Mesenchymal stem cell (in vitro differentiated cells and primary cell): ENCODE results near the gene GLP2R.

Source experiments
- DNase-seq: peaks from one replicate; pipeline ENCODE4 v3.0.0-alpha.2; 2013
- H2AFZ ChIP-seq: one replicate; pipeline ENCODE4 v1.6.1; 2013; ENCODE audit warnings: low read depth, mild to moderate bottlenecking, control low read depth, inconsistent platforms, low read length, moderate library complexity
- H2AK5ac ChIP-seq: 2 replicates; pipeline ENCODE4 v1.6.1; 2013; ENCODE audit warnings: low read length, moderate library complexity, mild to moderate bottlenecking, inconsistent platforms; ENCODE audit not compliant: severe bottlenecking
- H2BK120ac ChIP-seq: one replicate; pipeline ENCODE4 v1.6.1; 2013; ENCODE audit warnings: low read depth, mild to moderate bottlenecking, inconsistent platforms, low read length, moderate library complexity
- H2BK12ac ChIP-seq, 2 experiments: one replicate each; pipeline ENCODE4 v1.6.1; 2013; ENCODE audit warnings: inconsistent platforms in 2 of 2, low read length in 2 of 2, mild to moderate bottlenecking in 2 of 2, moderate library complexity in 2 of 2, control low read depth in 1 of 2
- H2BK15ac ChIP-seq: one replicate; pipeline ENCODE4 v1.6.1; 2013; ENCODE audit warnings: mild to moderate bottlenecking, low read depth, inconsistent platforms; ENCODE audit not compliant: poor library complexity, severe bottlenecking
- H2BK5ac ChIP-seq: 2 replicates; pipeline ENCODE4 v1.6.1; 2013; ENCODE audit warnings: low read depth, mild to moderate bottlenecking, low read length, control low read depth, inconsistent platforms; ENCODE audit not compliant: poor library complexity, severe bottlenecking
- H3K14ac ChIP-seq, 2 experiments: one replicate each; pipeline ENCODE4 v1.6.1; 2013; ENCODE audit warnings: inconsistent platforms in 2 of 2, low read length in 2 of 2, control low read depth in 1 of 2, mild to moderate bottlenecking in 1 of 2, moderate library complexity in 1 of 2
- H3K18ac ChIP-seq, 2 experiments: one replicate each; pipeline ENCODE4 v1.6.1; 2013; ENCODE audit warnings: inconsistent platforms in 2 of 2, low read length in 2 of 2, control low read depth in 1 of 2, low read depth in 1 of 2, mild to moderate bottlenecking in 1 of 2
- H3K23ac ChIP-seq, 2 experiments: one replicate each; pipeline ENCODE4 v1.6.1; 2013; ENCODE audit warnings: inconsistent platforms in 2 of 2, low read length in 2 of 2, mild to moderate bottlenecking in 2 of 2, moderate library complexity in 2 of 2, control low read depth in 1 of 2
- H3K27ac ChIP-seq: 2 replicates; pipeline ENCODE4 v1.5.1; 2013; ENCODE audit warnings: mild to moderate bottlenecking, moderate library complexity, low read length, control low read depth, inconsistent platforms; ENCODE audit not compliant: poor library complexity, severe bottlenecking
- H3K27me3 ChIP-seq, 2 experiments: 2 replicates each; pipeline versions ENCODE4 v1.6.1 to v1.7.0; 2013; ENCODE audit warnings: low read length in 2 of 2, mild to moderate bottlenecking in 2 of 2, moderate library complexity in 2 of 2, control low read depth in 1 of 2, inconsistent platforms in 1 of 2; ENCODE audit not compliant: control insufficient read depth in 1 of 2, insufficient read depth in 1 of 2
- H3K36me3 ChIP-seq, 2 experiments: 2 replicates each; pipeline versions ENCODE4 v1.6.1 to v1.7.0; 2013; ENCODE audit warnings: low read length in 2 of 2, control low read depth in 1 of 2, inconsistent platforms in 1 of 2, low read depth in 1 of 2, mild to moderate bottlenecking in 1 of 2; ENCODE audit not compliant: insufficient read depth in 2 of 2, control insufficient read depth in 1 of 2
- H3K4ac ChIP-seq, 2 experiments: one replicate each; pipeline ENCODE4 v1.6.1; 2013; ENCODE audit warnings: inconsistent platforms in 2 of 2, low read length in 2 of 2, mild to moderate bottlenecking in 2 of 2, moderate library complexity in 2 of 2, control low read depth in 1 of 2, low read depth in 1 of 2
- H3K4me1 ChIP-seq: 2 replicates; pipeline ENCODE4 v1.6.1; 2013; ENCODE audit warnings: low read depth, low read length, control low read depth; ENCODE audit not compliant: control insufficient read depth, insufficient read depth
- H3K4me2 ChIP-seq: 2 replicates; pipeline ENCODE4 v1.6.1; 2013; ENCODE audit warnings: low read length, mild to moderate bottlenecking, inconsistent platforms; ENCODE audit not compliant: poor library complexity, severe bottlenecking
- H3K4me3 ChIP-seq, 2 experiments: 2 replicates each; pipeline versions ENCODE4 v1.5.1 to v1.7.0; 2013; ENCODE audit warnings: low read length in 2 of 2, mild to moderate bottlenecking in 2 of 2, control low read depth in 1 of 2, low read depth in 1 of 2; ENCODE audit not compliant: insufficient read depth in 1 of 2
- H3K79me1 ChIP-seq: replicated peaks from 2 replicates; pipeline ENCODE4 v1.6.1; 2013; ENCODE audit warnings: mild to moderate bottlenecking, control low read depth, low read length, inconsistent platforms; ENCODE audit not compliant: poor library complexity, severe bottlenecking
- H3K9ac ChIP-seq: 2 replicates; pipeline ENCODE4 v1.7.0; 2013; ENCODE audit warnings: mild to moderate bottlenecking, low read length, moderate library complexity
- H3K9me3 ChIP-seq: 2 replicates; pipeline ENCODE4 v1.7.0; 2013; ENCODE audit warnings: mild to moderate bottlenecking, low read length; ENCODE audit not compliant: control insufficient read depth
- H4K8ac ChIP-seq: one replicate; pipeline ENCODE4 v1.6.1; 2013; ENCODE audit warnings: inconsistent platforms, mild to moderate bottlenecking, low read length, moderate library complexity
- H4K91ac ChIP-seq: one replicate; pipeline ENCODE4 v1.6.1; 2013; ENCODE audit warnings: mild to moderate bottlenecking, low read length, inconsistent platforms
- WGBS: methylation state at CpG from one replicate; pipeline ENCODE4 v1.1.7; 2013; ENCODE audit warnings: mixed read lengths; 5-methylcytosine and 5-hydroxymethylcytosine counted together

GLP2R gene

DNA sequence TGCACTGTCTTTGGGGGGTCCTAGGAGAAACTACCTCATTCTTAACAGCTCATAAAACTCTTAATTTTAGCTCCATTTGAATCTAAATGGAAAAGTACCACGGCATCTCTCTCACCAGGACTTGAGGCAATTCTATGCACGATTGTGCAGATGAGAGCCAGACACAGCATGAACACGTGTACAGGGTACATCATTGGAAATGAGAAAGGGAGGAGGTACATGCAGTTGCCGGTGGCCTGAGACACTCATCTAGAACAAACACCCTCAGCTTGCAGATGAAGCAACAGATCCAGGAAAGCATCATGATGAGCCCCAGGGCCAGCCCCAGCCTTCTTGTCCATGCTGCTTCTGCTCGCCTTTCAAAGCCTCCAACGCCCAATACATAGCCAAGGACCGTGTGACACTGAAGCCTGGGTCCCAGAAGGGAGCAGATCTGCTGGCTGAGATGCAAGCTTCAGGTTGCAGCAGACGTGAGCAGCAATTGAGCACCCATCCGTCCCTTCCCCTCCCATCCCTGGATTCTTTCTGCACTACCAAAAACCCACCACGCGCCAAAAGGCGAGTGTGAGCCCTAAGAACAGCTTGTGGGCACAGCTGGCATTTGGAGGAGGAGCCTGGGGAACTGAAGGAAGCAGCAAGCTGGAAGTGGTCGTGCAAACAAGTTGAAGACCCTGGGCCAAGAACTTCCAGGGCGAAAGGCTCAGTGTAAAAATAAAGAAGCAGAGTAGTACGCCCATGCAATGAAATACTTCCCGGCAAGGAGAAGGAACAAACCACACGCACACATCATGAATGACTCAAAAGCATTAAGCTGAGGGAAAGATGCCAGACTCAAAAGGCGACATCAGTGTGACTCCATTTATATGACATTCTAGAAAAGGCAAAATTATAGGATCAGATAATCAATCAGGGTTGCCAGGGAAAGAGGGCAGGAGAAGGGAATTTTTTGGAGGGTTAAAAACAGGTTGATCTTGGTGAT lies 86.7 kb downstream of the GLP2R start:
- no peak overlapping the region for H3K23ac ChIP-seq
- no peak overlapping the region for H3K4ac ChIP-seq
- no peak for DNase-seq
- H3K9ac ChIP-seq = no peak overlapping the region
- peaks cover 11% of the 10 kb centered on the region for H3K4me1 ChIP-seq
- peaks cover 0 to 9% of the 10 kb centered on the region in 2 experiments for H3K27me3 ChIP-seq
- no peak overlapping the region for H3K27ac ChIP-seq
- H2BK12ac ChIP-seq = no peak overlapping the region
- H3K14ac ChIP-seq = no peak overlapping the region
- no peak overlapping the region for H4K8ac ChIP-seq
- H3K79me1 ChIP-seq = no peaks in the 10 kb centered on the region
- WGBS = 92% methylated on average over 15 of the region's 18 CpGs
- no peaks in the 10 kb centered on the region for H3K9me3 ChIP-seq
- H4K91ac ChIP-seq = no peak overlapping the region
- H3K36me3 ChIP-seq = peaks cover 23 to 44% of the 10 kb centered on the region in 2 experiments
- peak overlapping the region in 1 of 2 experiments; percentile 54 for H3K18ac ChIP-seq
- no peak overlapping the region for H2BK15ac ChIP-seq
- no peak overlapping the region for H2AK5ac ChIP-seq
- H2BK120ac ChIP-seq = no peak overlapping the region
- H3K4me2 ChIP-seq = no peak overlapping the region
- H2BK5ac ChIP-seq = no peak overlapping the region
- no peak overlapping the region for H2AFZ ChIP-seq
- H3K4me3 ChIP-seq = no peak overlapping the region

DNA sequence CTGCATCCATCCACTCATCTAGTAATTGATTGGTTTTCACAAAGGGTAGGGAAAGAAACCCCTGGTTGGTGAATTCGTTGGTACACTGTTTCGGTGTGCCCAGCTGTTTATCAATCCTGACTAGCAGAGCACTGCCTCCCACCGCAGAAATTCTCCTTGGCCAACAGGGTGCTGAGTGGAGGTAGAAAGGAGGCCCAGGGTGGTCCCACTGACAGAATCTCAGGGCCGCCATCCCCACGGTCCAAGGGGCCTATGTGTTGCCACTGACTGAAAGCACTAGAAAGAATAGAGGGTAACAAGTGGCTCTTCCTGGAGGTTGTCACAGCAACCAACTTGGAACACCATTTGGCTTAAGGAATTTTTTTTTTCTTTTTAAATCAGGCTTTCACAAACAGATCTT lies 87.8 kb downstream of the GLP2R start:
- H4K91ac ChIP-seq = no peak overlapping the region
- H3K14ac ChIP-seq = no peak overlapping the region
- no peak overlapping the region for H3K18ac ChIP-seq
- no peak overlapping the region for H3K4me2 ChIP-seq
- H3K4me1 ChIP-seq = peaks cover 3% of the 10 kb centered on the region
- no peak overlapping the region for H3K4me3 ChIP-seq
- no peak overlapping the region for H3K27ac ChIP-seq
- H3K4ac ChIP-seq = no peak overlapping the region
- H3K23ac ChIP-seq = no peak overlapping the region
- no peak overlapping the region for H3K9ac ChIP-seq
- H4K8ac ChIP-seq = no peak overlapping the region
- no peak overlapping the region for H2BK120ac ChIP-seq
- H2BK15ac ChIP-seq = no peak overlapping the region
- no peak overlapping the region for H2BK5ac ChIP-seq
- H2AK5ac ChIP-seq = no peak overlapping the region
- peaks cover 0 to 5% of the 10 kb centered on the region in 2 experiments for H3K27me3 ChIP-seq
- H3K36me3 ChIP-seq = peaks cover 28 to 54% of the 10 kb centered on the region in 2 experiments
- no peaks in the 10 kb centered on the region for H3K79me1 ChIP-seq
- no peaks in the 10 kb centered on the region for H3K9me3 ChIP-seq
- 98% methylated on average over 5 of the region's 5 CpGs for WGBS
- no peak for DNase-seq
- H2BK12ac ChIP-seq = no peak overlapping the region
- no peak overlapping the region for H2AFZ ChIP-seq

DNA sequence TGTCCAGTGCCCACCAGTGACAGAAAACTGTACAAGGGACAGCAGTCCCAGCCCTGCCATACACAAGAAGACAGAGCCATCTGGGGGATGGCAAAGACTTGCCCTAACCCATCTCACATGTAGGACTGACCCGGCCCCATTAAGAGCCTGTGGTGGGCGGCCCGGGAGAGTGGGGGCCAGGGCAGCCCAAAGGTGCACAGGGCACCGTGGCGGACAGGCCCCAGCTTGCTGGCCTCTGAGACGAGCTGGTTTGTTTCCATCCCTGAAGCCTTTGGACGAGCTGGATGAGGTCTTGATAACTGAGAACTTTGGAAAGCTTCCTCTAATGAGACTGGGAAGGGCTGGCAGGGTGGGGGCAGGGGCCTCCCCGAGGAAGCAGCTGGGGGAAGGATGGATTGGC lies 90.4 kb downstream of the GLP2R start:
- H3K14ac ChIP-seq = no peak overlapping the region
- no peak overlapping the region for H3K4me3 ChIP-seq
- no peak overlapping the region for H3K4me2 ChIP-seq
- no peak overlapping the region for H2BK12ac ChIP-seq
- H2BK120ac ChIP-seq = no peak overlapping the region
- no peak overlapping the region for H2AFZ ChIP-seq
- no peak overlapping the region for H3K27ac ChIP-seq
- no peak overlapping the region for H3K4ac ChIP-seq
- no peak overlapping the region for H2BK5ac ChIP-seq
- no peak overlapping the region for H2AK5ac ChIP-seq
- no peak overlapping the region for H3K23ac ChIP-seq
- H4K8ac ChIP-seq = no peak overlapping the region
- H3K79me1 ChIP-seq = no peaks in the 10 kb centered on the region
- no peak overlapping the region for H3K18ac ChIP-seq
- no peaks in the 10 kb centered on the region for H3K27me3 ChIP-seq
- no peak overlapping the region for H3K9ac ChIP-seq
- no peak overlapping the region for H2BK15ac ChIP-seq
- WGBS = 93% methylated on average over 8 of the region's 8 CpGs
- no peaks in the 10 kb centered on the region for H3K4me1 ChIP-seq
- peaks cover 34 to 79% of the 10 kb centered on the region in 2 experiments for H3K36me3 ChIP-seq
- no peak for DNase-seq
- H4K91ac ChIP-seq = no peak overlapping the region
- no peaks in the 10 kb centered on the region for H3K9me3 ChIP-seq

DNA sequence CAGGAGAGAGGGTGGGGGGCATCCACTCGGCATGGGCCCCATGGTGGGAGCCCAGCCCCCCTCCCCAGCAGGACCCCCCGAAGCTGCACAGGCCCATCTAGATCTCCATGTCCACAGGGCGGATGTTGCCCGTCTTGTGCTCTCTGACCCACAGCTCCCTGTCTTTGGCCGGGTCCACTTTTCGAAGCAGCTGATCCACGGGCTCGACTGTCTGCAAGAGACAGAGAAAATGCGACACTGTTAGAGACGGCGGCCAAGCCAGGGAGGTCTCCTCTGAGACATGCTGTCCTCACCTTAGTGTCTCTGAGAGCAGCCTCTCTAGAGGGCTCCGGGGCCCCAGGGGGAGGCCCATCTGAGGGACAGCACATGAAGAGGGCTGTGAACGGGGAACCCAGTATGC lies 91.4 kb downstream of the GLP2R start:
- Histone ChIP-seq H4K8ac (no peak overlapping the region), H3K18ac (no peak overlapping the region), H3K27ac (no peak overlapping the region), H3K4me3 (no peak overlapping the region), H3K27me3 (no peaks in the 10 kb centered on the region), H3K4ac (no peak overlapping the region), H3K14ac (no peak overlapping the region), H2BK5ac (no peak overlapping the region), H2BK15ac (no peak overlapping the region), H3K4me1 (no peaks in the 10 kb centered on the region), H3K9me3 (no peaks in the 10 kb centered on the region), H2BK120ac (no peak overlapping the region), H3K23ac (no peak overlapping the region), H2AK5ac (no peak overlapping the region), H3K36me3 (peaks cover 31 to 81% of the 10 kb centered on the region in 2 experiments), H3K9ac (no peak overlapping the region), H3K4me2 (no peak overlapping the region), H3K79me1 (no peaks in the 10 kb centered on the region), H2AFZ (no peak overlapping the region), H2BK12ac (no peak overlapping the region), H4K91ac (no peak overlapping the region)
- no peak for DNase-seq
- 92% methylated on average over 13 of the region's 13 CpGs for WGBS
